HG02981 (cell line): Measurements from ENCODE around the gene SH3BP4.

ENCODE experiments used
- ATAC-seq: cut with Tn5 transposase; IDR thresholded peaks from one replicate; pipeline ENCODE4 v1.9.1; 2021; ENCODE audit warnings: mild to moderate bottlenecking, moderate library complexity; ENCODE audit not compliant: unreplicated experiment

SH3BP4 gene

GRCh38 chr2:234945339-234945873 lies 6.4 kb upstream of the SH3BP4 start:
- no peak for ATAC-seq

DNA sequence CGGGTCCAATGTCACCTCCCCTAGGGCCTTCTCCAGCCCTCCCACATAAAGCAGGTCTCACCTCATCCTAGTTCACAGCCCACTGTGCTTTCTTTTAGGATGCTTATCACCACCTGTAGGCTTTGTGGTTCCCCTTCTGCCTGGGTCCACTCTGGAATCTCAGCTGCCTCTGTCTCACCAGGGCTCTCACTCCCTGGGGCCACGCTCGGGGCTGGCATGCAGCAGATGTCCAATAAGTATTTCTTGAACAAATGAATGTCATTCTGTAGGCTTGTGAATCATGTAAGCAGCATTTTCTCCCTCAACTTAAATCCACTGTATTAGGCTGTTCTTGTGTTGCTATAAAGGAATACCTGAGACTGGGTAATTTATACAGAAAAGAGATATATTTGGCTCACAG lies 4.3 kb upstream of the SH3BP4 start:
- no peak for ATAC-seq

- ATAC-seq = no peak
Observed at GRCh38 chr2:234949762-234950434, 1.9 kb upstream of the SH3BP4 start.

DNA sequence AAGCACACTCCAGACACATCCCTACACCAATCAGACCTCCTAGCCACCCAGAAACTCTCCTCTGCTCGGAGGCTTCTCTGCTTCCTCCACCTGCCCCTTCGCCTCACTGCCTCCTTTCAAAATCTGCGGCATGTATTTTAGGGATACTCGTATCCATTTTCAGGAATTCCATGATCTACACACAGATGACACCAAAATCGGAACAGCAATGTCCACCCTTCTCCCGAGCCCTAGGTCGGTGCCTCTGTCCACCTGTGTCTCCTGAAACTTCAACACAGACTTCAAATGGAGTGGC lies 1.4 kb upstream of the SH3BP4 start:
- no peak for ATAC-seq

DNA sequence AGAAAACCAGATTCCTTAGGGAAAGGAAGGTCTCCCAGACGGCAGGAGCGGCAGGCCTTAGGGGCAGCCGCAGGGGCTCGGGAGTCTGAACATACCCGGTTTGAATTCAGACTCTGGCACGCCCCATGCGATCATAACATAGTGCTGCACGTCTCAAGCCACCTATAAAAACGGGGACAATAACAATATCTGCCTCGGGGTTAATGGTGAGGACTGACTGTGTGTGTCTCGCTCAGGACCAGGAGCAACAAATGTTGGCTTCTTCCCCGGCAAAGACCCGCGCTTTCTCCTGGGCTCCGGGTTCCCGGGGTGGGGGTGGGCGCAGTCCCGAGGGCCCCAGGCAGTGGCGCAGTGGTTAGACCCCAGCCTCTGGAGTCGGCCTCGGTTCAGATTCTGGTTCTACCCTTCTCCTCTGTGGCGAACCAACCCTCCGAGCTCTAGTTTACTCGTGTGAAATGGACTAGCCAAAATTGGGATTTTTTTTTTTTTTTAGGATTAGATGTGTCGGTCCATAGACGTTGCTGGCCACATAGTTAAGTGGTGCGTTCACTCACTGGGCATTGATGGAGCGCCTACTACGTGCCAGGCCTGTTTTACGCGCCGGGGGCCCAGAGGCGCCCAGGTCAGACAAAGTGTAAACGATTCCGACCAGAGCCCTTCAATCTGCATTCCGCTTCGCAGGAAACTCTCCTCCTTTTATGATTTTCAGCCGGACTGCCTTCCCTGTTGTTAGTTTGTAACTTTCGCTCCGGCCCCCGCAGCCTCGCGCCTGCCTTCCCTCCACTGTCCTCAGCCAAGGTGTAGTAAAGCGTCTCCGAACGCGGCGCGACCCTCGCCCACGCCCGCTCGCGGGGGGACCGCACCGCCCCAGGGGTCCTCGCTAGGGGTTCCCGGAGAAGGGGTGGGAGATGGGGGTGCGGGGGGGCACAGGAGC lies 820 bp upstream of the SH3BP4 start:
- no peak for ATAC-seq

- ATAC-seq = no peak
Observed at GRCh38 chr2:234952270-234953115, 676 bp downstream of the SH3BP4 start.

- no peak for ATAC-seq
Observed at GRCh38 chr2:234953116-234954031, 1.6 kb downstream of the SH3BP4 start.

GRCh38 chr2:234954551-234954992 lies 2.8 kb downstream of the SH3BP4 start:
- ATAC-seq = no peak

- no peak for ATAC-seq
Observed at GRCh38 chr2:234955091-234955591, 3.3 kb downstream of the SH3BP4 start.

DNA sequence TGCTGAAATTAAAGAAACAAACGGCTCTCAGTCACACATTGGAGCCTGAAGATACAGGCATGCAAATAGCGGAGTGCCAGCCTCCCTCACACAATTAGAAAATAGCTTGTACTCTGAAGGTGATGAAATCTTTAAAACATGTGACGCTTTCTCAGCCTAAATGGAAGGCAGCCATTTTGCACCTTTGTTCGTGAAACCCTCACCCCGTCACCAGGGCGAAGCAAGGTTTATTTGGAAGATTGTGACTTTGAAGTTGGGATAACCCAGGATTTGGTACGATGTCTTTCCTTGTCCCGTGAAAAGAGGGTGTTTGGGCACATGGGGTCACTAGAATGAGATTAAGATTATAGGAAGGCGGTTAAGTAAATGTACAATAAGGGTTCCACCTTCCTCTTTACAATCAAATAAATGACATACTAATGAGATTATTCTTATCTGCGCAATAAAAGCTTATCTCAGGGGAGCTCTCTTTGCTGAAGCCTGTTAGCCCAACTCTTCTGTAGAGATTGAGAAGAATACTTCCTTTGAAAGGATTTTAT lies 4.2 kb downstream of the SH3BP4 start:
- ATAC-seq = no peak

DNA sequence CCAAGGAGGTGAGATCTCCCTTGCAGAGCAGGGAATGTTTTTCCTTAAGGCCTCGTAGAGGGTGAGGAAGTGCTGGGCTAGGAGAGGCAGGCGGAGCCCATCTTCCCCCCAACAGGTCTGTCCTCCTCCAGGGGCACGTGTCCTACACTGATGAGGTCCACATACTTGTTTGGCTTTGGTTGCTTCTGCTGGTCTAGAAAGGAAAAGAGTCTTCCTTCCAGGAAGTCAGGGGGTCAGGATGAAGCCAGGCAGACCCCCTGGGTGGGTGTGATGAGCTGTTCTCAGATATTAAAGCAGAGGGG lies 6.0 kb downstream of the SH3BP4 start:
- no peak for ATAC-seq

DNA sequence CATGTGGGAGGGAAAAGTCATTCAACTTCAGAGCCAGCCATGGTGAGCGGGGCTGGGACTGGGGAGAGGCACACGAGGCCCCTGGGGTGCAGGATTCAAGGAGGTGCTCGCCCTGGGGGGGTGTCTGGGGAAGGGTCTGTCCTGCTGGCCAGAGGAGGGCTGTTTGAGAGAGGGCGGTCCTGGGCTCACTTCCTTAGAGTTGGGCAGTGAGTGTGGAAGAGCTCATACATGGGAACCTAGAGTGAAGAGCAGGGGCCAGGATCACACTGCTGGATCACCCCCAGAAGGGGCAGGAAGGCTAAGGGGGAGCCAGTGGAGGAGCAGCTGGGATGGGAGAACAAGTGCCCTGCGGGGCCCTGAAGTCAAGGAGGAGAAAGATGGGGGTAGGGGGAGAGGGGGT lies 6.5 kb downstream of the SH3BP4 start:
- no peak for ATAC-seq

- no peak for ATAC-seq
Observed at GRCh38 chr2:234958746-234959395, 7.1 kb downstream of the SH3BP4 start.

- no peak for ATAC-seq
Observed at GRCh38 chr2:234960175-234961088, 8.6 kb downstream of the SH3BP4 start.

- no peak for ATAC-seq
Observed at GRCh38 chr2:234961784-234962183, 10.0 kb downstream of the SH3BP4 start.

GRCh38 chr2:234963773-234964615 lies 12.2 kb downstream of the SH3BP4 start:
- ATAC-seq = no peak
